GM19324 (cell line): ENCODE results near the gene CENPB.

Source experiments
- ATAC-seq: cut with Tn5 transposase; IDR thresholded peaks from one replicate; pipeline ENCODE4 v1.9.1; 2021; ENCODE audit warnings: mild to moderate bottlenecking, moderate library complexity; ENCODE audit not compliant: unreplicated experiment, low FRiP score

The CENPB gene

DNA sequence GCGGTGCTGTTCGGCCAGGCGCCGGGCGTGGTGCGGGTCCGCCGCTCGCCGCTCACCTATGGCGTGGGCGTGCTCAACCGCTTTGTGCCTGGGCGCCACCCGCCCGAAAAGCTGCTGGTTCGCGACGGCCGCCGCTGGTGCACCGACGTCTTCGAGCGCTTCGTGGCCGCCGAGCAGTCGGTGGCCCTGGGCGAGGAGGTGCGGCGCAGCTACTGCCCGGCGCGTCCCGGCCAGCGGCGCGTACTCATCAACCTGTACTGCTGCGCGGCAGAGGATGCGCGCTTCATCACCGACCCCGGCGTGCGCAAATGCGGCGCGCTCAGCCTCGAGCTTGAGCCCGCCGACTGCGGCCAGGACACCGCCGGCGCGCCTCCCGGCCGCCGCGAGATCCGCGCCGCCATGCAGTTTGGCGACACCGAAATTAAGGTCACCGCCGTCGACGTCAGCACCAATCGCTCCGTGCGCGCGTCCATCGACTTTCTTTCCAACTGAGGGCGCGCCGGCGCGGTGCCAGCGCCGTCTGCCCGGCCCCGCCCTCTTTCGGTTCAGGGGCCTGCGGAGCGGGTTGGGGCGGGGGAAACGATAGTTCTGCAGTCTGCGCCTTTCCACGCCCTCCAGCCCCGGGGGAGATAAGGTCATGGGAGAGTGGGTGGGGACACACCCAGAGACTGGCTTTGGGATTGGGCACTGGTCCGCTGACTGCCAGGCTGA lies 34.7 kb downstream of the CENPB start:
- no peak for ATAC-seq

DNA sequence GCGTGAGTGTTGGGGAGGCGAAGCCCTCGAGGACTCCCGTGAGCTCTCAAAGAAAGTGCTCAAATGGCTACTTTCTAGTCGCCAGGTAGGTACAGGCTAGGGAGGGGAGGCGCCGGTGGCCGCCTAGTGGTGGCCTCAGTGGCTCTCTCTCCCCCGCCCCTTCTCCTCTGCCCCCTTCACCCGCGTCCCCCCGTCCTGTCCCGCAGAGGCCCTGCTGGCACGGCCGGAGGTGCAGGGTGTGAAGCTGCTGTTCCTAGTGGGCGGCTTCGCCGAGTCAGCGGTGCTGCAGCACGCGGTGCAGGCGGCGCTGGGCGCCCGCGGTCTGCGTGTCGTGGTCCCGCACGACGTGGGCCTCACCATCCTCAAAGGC lies 35.2 kb downstream of the CENPB start:
- ATAC-seq = no peak

DNA sequence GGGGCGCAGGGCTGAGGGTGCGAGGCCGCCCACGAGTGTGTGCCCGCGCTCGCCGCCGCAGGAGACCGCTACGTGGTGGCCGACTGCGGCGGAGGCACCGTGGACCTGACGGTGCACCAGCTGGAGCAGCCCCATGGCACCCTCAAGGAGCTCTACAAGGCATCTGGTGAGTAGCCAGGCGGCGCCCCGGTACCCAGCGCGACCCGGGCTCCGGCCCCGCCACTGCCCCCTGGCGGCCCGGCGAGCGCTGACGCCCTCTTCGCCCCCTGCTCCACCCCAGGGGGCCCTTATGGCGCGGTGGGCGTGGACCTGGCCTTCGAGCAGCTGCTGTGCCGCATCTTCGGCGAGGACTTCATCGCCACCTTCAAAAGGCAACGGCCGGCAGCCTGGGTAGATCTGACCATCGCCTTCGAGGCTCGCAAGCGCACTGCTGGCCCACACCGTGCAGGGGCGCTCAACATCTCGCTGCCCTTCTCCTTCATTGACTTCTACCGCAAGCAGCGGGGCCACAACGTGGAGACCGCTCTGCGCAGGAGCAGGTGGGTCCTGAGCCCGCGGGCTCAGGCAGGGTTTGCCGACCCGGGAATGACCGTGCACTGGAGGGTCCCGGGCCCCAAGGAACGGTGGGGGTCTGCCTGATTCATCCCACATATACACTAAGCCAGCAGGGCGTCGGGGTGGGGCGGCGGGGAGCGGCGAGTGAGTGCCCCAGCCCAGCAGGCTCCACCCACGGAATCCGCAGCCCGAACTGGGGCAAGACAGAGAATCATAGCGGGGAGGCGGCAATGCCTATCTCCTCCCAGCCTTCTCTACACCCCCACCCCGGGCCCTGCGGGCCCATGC lies 36.6 kb downstream of the CENPB start:
- ATAC-seq = no peak

DNA sequence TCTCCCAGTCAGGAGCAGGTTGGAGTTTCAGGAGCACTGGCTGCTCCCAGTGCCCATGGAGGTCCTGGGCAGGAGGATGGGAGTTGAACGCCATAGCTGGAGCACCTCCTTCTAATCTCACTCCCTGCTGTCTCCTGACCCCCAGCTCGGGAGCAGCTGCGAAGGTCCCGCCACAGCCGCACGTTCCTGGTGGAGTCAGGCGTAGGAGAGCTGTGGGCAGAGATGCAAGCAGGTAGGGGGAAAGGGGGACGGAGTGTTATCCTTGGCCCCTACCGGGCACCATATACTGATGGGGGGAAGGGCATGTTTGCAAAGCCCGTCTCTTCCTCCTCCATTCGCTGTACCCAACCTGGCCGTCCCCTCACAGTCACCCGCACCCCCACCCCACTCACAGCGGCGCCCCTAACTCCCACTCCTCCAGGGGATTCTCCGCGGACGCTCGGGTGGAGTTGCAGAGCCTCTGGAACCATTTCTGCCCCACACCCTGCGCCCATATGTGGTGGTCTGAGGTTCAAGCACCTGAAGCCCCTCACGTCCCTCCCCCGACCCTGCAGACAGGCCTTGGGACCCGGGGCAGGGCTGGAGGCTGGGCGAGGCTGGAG lies 37.4 kb downstream of the CENPB start:
- ATAC-seq = no peak

DNA sequence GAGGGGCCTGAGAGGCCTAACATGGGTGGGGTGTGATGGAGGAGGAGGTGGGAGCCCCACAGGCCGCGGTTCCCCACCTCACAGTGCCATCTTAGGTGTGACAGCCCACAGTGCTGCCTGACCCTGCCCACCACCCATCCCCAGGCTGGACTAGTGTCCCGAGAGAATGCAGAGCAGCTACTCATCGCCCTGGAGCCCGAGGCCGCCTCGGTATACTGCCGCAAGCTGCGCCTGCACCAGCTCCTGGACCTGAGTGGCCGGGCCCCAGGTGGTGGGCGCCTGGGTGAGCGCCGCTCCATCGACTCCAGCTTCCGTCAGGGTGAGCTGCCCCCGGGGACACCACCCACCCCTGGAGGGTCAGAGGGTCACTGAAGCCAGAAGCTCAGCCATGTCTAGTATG lies 38.5 kb downstream of the CENPB start:
- ATAC-seq = no peak

DNA sequence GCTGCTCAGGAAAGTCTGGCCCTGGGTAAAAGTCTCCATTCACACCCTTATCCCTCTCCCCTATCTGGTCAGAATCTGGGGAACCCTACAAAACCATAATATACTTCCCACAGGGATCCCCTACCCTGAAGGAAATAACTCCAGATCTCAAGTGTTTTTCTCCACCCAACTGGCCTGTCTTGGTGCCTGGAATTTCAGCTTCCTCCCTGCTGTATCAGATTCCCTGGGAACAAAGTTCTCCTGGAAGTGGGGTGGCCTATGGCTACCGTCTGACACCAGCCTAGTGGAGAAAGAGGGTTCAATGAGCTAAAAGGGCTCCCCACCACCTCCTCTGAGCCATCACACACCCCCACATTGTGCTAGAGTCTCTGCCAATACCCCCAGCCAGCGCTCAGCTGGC lies 39.1 kb downstream of the CENPB start:
- no peak for ATAC-seq

DNA sequence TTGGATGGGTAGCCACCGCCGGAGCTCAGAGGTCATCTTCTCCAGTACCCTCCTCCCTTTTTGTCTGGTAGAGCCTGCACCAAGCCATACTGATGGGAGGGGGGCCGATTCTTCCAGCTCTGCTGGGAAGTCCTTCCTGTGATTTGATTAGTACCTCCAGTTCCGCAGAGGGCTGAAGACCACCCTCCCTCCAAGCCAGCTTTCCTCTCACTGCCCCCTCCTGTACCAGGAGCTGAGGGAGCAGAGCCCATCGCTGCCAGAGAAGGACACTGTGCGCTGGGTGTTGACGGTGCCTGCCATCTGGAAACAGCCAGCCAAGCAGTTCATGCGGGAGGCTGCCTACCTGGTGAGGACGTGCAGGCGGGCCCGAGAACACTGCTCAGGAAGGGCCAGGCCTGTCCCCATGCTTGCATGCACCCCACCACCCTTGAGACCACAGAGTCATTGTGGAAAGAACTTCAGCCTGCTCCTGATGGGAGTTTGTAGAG lies 40.8 kb downstream of the CENPB start:
- ATAC-seq = no peak

DNA sequence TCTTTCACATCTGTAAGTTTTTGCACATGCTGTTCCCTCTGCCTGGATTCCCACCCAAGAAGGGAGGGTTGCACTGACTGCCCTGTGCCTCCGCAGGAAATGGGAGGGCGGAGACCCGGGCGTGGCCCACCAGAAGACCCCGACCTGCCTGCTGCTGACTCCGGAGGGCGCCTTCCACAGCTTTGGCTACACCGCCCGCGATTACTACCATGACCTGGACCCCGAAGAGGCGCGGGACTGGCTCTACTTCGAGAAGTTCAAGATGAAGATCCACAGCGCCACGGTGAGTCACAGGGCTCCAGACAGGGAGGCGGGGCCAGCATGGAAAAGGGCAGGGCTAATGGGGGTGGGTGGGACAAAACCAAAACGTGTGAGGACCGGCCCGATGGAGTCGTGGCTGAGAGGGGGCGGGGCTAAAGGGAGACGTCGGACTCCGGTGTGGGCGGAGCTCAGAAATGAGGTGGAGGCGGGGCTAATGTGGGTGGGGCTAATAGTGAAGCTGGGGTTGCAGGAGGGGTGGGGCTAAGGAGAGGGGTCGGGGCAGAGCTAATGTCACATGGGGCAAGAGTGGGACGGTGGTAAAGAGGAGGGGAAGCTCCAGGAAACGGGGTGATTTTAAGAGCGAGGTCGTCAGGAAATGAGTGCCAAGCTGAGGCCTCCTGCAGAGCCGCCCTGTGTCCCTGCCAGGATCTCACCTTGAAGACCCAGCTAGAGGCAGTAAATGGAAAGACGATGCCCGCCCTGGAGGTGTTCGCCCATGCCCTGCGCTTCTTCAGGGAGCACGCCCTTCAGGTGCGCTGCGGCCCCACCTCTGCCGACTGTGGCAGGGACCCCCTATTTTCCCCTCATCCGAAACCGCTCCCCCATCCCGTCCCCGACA lies 41.5 kb downstream of the CENPB start:
- ATAC-seq = no peak

DNA sequence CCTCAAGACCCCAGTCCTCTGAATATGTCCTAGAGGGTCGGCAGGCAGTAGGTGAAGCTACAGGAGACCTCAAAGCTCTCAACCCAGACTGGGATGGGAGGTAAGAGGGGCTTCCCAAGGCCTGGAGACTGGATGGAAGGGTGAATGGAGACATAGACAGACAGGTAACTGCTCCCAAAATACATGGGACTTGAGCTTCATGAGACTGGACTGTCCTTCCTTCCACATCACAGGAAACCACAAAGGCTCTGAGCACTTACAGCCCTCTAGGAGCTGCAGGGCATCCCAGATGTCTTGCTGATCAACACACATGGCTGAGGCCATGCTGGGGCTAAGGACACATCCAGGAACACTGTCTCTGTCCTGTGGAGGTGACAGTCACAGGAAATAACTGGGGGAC lies 42.5 kb downstream of the CENPB start:
- no peak for ATAC-seq

DNA sequence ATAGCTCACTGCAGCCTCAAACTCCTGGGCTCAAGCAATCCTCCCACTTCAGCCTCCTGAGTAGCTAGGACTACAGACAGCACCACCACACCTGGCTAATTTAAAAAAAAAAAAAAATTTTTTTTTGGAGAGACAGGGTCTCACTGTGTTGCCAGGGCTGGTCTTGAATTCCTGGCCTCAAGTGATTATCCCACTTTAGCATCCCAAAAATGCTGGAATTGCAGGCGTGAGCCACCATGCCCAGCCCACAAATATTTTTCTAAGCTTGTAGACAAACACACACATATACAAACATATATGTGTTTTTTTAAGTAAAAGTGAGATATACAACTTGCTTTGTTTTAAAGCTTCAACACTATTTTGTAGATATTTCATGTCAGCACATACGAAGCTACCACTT lies 43.3 kb downstream of the CENPB start:
- no peak for ATAC-seq

DNA sequence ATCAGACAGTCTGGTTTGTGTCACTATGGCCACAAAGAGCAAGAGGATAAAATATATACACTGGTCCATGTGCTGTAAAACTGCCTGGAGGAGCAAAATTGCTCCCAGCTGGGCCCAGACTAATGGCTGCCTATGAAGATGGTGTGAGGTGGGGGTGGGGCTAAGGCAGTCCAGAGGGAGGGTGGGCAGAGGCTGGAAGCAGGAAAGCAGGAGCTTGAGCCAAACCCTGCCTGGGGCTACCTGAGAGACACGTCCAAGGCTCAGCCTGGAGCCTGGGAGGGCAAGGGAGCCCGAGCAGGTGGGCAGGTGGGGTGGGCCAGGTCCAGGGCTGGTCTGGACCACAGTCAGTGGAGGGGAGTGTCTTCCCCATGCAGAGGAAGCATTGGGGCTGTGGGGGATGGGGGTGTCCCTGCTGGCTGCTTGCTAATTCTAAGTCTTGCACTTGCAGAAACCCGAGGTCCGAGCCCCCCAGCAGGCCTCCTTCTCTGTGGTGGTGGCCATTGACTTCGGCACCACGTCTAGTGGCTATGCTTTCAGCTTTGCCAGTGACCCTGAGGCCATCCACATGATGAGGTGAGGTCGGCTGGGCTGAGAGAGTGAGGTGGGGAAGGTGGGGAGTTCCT lies 44.6 kb downstream of the CENPB start:
- ATAC-seq = no peak

DNA sequence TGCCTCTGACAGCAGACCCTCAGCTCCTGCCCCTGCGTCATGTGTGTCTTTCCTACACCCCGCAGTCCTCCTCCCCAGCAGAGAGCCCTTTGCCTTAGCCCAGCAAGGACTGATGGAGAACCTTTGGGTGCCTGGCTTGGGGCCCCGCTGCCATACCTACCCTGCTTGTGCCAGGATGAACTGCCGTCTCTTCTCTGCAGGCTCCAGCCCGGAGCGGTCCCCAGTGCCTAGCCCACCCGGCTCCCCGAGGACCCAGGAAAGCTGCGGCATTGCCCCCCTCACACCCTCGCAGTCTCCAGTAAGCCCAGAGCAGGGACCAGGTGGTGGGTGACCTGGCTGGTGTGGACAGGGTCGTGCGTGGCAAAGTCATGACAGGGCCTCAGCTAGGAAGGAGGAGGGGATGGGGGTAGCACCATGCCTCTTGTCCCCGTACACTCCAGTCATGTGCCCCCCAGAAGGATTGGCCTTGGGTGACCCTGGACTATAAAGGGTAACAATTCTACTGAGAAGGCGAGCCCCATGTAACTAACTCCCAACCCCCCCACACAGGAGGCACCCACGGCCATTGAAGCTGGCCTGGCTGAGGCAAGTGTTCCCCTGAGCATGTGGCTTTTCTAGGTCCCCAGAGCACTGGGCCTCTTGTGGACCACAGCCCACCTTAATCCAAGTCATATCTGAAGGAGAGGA lies 45.8 kb downstream of the CENPB start:
- ATAC-seq = no peak

DNA sequence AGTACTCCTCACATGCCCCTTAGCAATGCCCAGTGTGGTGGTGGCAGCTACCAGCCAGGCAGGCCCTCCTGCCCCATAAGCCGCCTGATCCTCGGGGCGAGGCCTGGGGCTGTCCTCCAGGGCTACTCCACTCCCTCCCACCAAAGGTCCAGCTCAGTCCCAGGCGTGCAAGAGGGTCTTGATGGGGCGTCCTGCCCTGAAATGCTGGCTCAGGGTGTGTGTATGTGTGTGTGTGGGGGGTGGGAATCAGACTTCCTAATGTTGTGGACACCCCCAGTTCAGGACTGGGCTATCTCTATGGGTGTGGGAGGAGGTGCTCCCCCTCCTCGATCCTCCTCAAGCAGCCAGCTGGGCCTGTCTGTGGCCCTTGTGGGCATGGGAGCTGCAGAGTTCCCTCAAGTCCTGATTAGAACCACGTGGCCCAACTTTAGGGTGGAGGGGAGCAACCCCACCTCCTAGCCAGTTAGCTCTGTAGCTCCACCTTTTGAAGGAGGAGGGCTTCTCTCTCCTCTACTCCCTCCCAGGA lies 46.6 kb downstream of the CENPB start:
- ATAC-seq = no peak

DNA sequence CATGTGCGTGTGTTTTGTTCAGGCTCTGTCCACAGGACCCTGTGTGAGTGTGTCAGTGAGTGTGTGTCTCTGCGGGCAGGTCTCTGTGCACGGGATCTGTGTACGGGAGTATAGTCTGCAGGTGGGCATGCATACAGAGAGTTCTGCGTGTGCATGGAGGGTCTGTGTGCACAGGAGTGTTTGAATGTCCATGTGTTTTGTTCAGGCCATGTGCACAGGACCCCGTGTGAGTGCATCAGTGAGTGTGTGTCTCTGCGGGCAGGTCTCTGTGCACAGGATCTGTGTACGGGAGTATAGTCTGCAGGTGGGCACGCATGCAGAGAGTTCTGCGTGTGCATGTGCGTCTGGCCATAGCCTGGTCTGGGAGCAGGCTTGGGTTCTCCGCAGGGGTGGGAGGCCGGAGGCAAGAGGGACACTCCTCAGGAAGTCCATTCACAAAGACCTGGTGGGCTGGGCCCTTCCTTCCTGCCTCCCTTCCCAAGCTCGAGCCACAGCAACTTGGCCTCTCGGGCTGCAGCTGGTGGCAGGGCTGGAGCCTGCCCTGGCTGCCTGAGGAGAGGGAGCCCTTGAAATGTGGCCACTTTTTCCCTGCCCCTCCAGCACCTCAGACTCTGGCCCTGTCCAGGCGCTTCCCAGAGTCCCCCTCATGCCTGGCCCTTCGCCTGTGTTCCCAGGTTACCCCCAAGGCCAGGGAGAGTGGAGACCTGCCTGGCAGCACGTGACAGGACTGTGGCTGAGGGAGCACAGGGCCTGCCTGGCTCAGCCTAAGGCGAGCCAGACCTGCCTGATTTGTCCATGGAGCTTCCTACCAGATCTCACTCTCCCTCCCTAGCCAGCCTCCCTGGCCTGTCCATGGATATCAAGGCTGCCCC lies 47.2 kb downstream of the CENPB start:
- no peak for ATAC-seq

DNA sequence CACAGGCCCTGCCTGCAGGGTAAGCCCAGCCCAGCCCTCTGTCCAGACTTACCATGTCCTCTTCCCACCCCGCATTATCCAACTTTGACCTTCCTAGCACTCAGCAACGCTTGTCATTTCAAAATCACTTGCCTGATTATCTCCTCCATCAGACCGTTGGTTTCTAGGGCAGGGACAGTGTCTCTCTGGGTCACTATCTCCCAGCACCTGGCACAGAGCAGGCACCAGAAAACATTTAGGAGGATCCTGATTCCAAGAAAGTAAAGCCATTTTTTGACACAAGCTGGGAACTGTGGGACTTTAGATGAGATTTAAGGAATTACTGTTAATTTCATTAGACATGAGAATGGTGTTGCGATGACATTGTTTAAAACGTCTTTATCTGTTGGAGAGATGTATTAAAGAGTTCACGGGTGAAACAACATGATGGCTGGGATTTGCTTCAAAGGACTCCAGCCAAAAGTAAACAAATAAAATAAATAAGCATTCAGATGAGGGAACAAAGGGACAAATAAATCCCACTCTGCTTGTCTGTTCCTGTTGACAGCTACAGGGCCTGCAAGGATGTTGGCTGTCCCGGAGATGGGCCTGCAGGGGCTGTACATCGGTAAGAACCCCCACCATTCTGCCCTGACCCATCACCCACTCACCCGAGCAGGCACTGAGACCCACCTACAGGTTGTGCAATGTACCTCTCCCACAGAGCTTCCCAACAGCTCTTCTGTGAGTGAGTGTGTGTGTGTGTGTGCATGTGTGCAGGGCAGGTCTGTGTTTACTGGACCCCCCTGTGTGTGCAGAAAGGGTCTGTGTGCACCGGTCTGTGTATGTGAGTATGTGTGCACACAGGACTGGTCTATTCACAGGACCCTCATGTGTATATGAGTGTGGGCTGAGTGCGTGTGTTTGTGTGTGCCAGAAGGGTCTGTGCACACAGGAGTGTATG lies 48.2 kb downstream of the CENPB start:
- ATAC-seq = no peak

DNA sequence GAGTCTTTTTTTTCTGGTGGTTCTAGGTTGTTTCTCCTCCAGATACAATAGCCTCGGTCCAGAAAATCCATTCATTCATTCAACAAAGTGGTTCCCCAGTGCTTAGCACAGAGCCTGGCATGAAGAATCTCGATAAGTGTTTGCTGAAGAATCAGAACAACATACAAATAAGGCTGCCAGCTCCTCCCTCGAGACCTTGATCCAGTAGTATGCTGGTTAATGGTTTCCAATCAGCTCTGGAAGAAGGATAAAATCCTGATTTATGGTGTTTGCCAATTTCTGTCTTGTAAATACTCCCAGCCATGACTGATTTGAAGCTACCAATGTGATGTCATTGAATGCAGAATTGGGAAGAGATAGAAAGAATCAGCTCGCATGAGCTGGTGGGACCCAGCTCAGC lies 50.8 kb downstream of the CENPB start:
- ATAC-seq = no peak

DNA sequence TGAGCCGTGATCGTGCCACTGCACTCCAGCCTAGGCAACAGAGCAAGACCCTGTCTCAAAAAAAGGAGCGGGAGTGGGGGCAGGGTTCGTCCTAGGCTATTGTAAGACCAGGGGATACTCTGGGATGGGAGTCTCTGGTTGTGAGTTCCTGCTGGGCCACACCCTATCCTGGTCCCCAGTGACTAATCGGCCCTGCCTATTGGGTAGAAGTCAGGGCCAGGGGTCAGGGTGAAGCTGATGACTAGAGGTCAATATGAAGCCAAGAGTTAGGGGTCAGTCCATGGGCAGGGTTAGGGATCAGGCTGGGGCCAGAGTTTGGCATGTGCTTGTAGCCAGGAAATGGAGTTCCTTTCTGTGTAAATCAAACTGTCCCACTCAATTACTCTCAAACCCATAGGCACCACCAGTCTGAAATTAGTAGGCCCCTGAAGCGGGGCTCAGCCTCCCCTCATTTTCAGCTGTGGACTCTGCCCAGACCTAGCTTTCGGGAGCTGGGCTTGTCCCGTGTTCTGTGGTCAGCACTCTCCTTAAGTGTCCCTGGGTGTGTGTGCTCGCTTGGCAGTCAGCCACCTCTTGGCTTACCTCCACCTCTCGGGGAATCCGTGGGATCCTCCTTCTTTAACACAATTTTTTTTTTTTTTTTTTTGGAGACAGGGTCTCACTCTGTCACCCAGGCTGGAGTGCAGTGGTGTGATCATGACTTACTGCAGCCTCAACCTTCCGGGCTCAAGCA lies 52.3 kb downstream of the CENPB start:
- no peak for ATAC-seq
